B cell (primary cell): Measurements from ENCODE around the gene PPP6R3. TPM values are rescaled to one million over a fixed set of nuclear protein-coding genes. Genes with fewer than 3 reads are reported as not detected.

Experiments
- ATAC-seq: fragments of 200-7000 bp; cut with Tn5 transposase; one replicate; pipeline ENCODE4 v1.10.0; 2021; ENCODE audit warnings: low read depth, mild to moderate bottlenecking, moderate number of reproducible peaks, moderate library complexity
- CTCF ChIA-PET: fragments of 350-600 bp; sonication (Branson Sonifier 250); formaldehyde crosslinking; loops from one replicate; lab custom pipeline; 2021; ENCODE audit warnings: antibody characterized with exemption, inconsistent platforms; lab: Charles Lee
- POLR2A ChIA-PET: fragments of 350-600 bp; sonication (Branson Sonifier 250); formaldehyde crosslinking; loops from one replicate; lab custom pipeline; 2021; ENCODE audit warnings: antibody characterized with exemption; lab: Charles Lee
- DNase-seq: peaks from one replicate; pipeline ENCODE4 v3.0.0; 2013
- H2AFZ ChIP-seq: 2 replicates; pipeline ENCODE4 v1.6.1; 2012; ENCODE audit warnings: mild to moderate bottlenecking, low read depth, low read length; ENCODE audit not compliant: insufficient read depth, poor library complexity, severe bottlenecking
- H3K27ac ChIP-seq, 2 donors: 1 replicate in 1 of 2; 2 replicates in 1 of 2; pipeline ENCODE4 v1.5.1; 2012 to 2013; ENCODE audit warnings: low read length in 2 of 2, mild to moderate bottlenecking in 2 of 2, moderate library complexity in 1 of 2
- H3K27me3 ChIP-seq, 4 experiments: fragments of 200-600 bp in 1 of 4; sonication (generic) in 1 of 4; replicated peaks in 1 of 4; 1 replicate in 2 of 4; 2 replicates in 2 of 4; pipeline versions ENCODE4 v1.6.1 to v1.7.0; 2013 to 2016; ENCODE audit warnings: low read length in 3 of 4, mild to moderate bottlenecking in 2 of 4, mixed read lengths in 1 of 4, moderate library complexity in 1 of 4; ENCODE audit not compliant: insufficient read depth in 4 of 4, control insufficient read depth in 3 of 4; ENCODE audit errors: control extremely low read depth in 1 of 4
- H3K36me3 ChIP-seq, 2 experiments: replicated peaks in 1 of 2; 1 replicate in 1 of 2; 2 replicates in 1 of 2; pipeline versions ENCODE4 v1.6.1 to v1.7.1; 2013; ENCODE audit warnings: low read length in 1 of 2; ENCODE audit not compliant: insufficient read depth in 2 of 2, control insufficient read depth in 1 of 2; ENCODE audit errors: control extremely low read depth in 1 of 2, extremely low read depth in 1 of 2
- H3K4me1 ChIP-seq, 2 donors: fragments of 200-600 bp in 1 of 2; sonication (generic) in 1 of 2; 1 replicate in 1 of 2; 2 replicates in 1 of 2; pipeline versions ENCODE4 v1.5.1 to v1.6.1; 2013 to 2017; ENCODE audit warnings: low read length in 2 of 2; ENCODE audit not compliant: control insufficient read depth in 2 of 2, insufficient read depth in 2 of 2
- H3K4me2 ChIP-seq: replicated peaks from 2 replicates; pipeline ENCODE3; 2012; ENCODE audit warnings: mild to moderate bottlenecking, low read depth, low read length; ENCODE audit not compliant: poor library complexity, severe bottlenecking
- H3K4me3 ChIP-seq, 5 experiments: fragments of 200-600 bp in 1 of 5; sonication (generic) in 1 of 5; 1 replicate in 3 of 5; 2 replicates in 2 of 5; pipeline versions ENCODE4 v1.5.1 to v1.7.0; 2011 to 2016; ENCODE audit warnings: low read length in 4 of 5, mild to moderate bottlenecking in 4 of 5, low read depth in 2 of 5, control low read depth in 1 of 5, moderate library complexity in 1 of 5; ENCODE audit not compliant: insufficient read depth in 1 of 5; ENCODE audit errors: control extremely low read depth in 1 of 5, extremely low read depth in 1 of 5
- H3K79me2 ChIP-seq: fragments of 200-600 bp; sonication (generic); one replicate; pipeline ENCODE4 v1.6.0; 2016; ENCODE audit warnings: low read length; ENCODE audit not compliant: control insufficient read depth, insufficient read depth
- H3K9ac ChIP-seq: fragments of 200-600 bp; sonication (generic); 2 replicates; pipeline ENCODE4 v1.6.1; 2017; ENCODE audit warnings: mild to moderate bottlenecking, low read length, moderate library complexity
- H3K9me3 ChIP-seq, 3 donors: one replicate each; pipeline versions ENCODE4 v1.6.1 to v1.7.1; 2013; ENCODE audit warnings: low read length in 2 of 3; ENCODE audit not compliant: control insufficient read depth in 2 of 3, insufficient read depth in 1 of 3; ENCODE audit errors: control extremely low read depth in 1 of 3
- H4K20me1 ChIP-seq: 2 replicates; pipeline ENCODE4 v1.6.0; 2012; ENCODE audit warnings: mild to moderate bottlenecking, low read length; ENCODE audit not compliant: insufficient read depth, control insufficient read depth, poor library complexity, severe bottlenecking
- H3K27ac Mint-ChIP-seq: one replicate; pipeline ENCODE4 v1.8.0; 2021; ENCODE audit warnings: mixed read lengths
- H3K27me3 Mint-ChIP-seq: one replicate; pipeline ENCODE4 v1.8.0; 2021; ENCODE audit warnings: mixed read lengths
- H3K4me1 Mint-ChIP-seq: one replicate; pipeline ENCODE4 v1.8.0; 2021; ENCODE audit warnings: mixed read lengths
- H3K4me3 Mint-ChIP-seq: one replicate; pipeline ENCODE4 v1.8.0; 2021; ENCODE audit warnings: mixed read lengths
- H3K9me3 Mint-ChIP-seq: one replicate; pipeline ENCODE4 v1.8.0; 2022; ENCODE audit warnings: mixed read lengths; ENCODE audit not compliant: insufficient read depth
- CTCF ChIP-seq: fragments of 200-600 bp; IDR thresholded peaks from one replicate; pipeline ENCODE4 v1.8.0; 2022; ENCODE audit warnings: antibody characterized with exemption, mild to moderate bottlenecking
- EZH2 ChIP-seq: IDR thresholded peaks from 2 replicates; pipeline ENCODE4 v1.6.1; 2012; ENCODE audit warnings: borderline replicate concordance, low read depth, mild to moderate bottlenecking, moderate library complexity, low read length; ENCODE audit not compliant: insufficient read depth, poor library complexity, severe bottlenecking
- WGBS: methylation state at CpG from one replicate; pipeline ENCODE4 v1.1.5; 2013; ENCODE audit warnings: missing lambda C conversion rate; ENCODE audit not compliant: insufficient coverage; 5-methylcytosine and 5-hydroxymethylcytosine counted together
- intact Hi-C: fragments of 100-400 bp; cut with micrococcal nuclease; formaldehyde crosslinking; loops from one replicate; pipeline ENCODE4 v1.10.0; 2022
- polyA plus RNA-seq: library from polyadenylated mRNA; depleted of rRNA; stranded (reverse); fragments of >200 nt; gene quantifications from 2 replicates; pipeline ENCODE4 v1.2.3, GENCODE V29; 2012
- total RNA-seq, 2 donors: library from RNA; stranded (reverse); fragments of 120-200 nt in 1 of 2; gene quantifications; 1 replicate in 1 of 2; 2 replicates in 1 of 2; pipeline versions ENCODE4 v1.2.3 to v1.2.4, GENCODE V29; 2013 to 2022

The PPP6R3 gene
- total and polyA plus RNA-seq, 2 donors (not counting 1 experiment from before 2014, with no cell fraction given), result 48.5 to 159 TPM

DNA sequence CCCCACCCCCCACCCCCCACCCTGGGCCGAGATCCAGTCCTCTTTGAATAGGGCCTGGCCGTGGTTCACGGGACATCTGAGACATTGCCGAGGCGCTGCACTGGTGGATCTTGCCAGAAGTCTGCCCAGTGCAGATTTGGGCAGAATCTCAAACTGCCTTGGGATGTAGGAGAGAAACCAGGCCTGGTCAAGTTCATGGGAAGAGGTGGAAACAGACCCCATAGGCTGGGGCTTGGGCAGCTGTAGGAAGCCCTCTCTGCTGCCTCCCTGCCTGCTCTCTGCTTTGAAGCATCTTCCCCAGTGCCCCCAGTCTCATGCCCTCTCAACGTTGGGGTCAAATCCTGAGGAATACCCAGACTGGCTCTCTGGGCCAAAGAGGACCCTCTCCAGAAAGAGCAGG, 16.0 kb upstream of the PPP6R3 start:
- Histone ChIP-seq H3K27me3 (no peaks in the 10 kb centered on the region), H3K79me2 (no peaks in the 10 kb centered on the region), H3K9me3 (no peaks in the 10 kb centered on the region), H3K4me1 (peaks cover 16 to 33% of the 10 kb centered on the region in 2 donors), H3K4me2 (no peak overlapping the region), H3K27ac (no peak overlapping the region), H3K9ac (no peak overlapping the region), H3K4me3 (no peak overlapping the region), H2AFZ (no peak overlapping the region), H3K36me3 (no peaks in the 10 kb centered on the region), H4K20me1 (no peaks in the 10 kb centered on the region)
- no peak for DNase-seq
- Mint-ChIP-seq H3K4me1 (peaks cover 33% of the 10 kb centered on the region), H3K27ac (no peak overlapping the region), H3K27me3 (no peaks in the 10 kb centered on the region), H3K4me3 (no peak overlapping the region), H3K9me3 (no peaks in the 10 kb centered on the region)
- ATAC-seq, result no peak
- CTCF ChIA-PET, result no interaction called here
- intact Hi-C loops, result loop anchor here (10.0 kb wide), 1 partner anchor 440 kb away; the partner anchor contains the start of gene UNC93B1
- TF ChIP-seq CTCF (no peak), EZH2 (no peak)
- WGBS, result 100% methylated on average over 4 of the region's 6 CpGs
- POLR2A ChIA-PET, result no interaction called here

DNA sequence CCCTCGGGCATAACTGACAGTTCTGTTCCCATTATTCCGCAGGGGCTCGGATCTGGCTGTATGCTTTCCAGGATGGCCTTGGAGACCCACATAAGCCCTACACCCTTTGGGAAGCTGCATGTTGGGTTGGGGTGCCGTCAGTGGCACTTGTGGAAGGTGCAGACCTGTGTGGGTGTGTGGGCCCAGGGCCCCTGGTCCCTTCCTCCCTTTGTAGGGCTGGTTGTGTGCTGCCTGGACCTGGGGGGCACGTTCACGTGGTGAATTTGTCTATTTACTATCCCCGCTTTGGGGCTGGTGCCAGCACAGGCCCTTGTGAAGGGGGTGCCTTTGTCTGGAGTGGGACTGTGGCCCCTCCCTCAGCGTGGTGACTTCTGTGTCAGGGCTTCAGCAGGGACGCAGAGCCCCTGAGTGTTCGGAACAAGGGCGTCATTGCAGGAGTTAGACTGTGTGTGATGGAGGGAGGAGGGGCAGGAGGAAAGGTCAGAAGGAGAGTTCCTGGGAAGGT, 15.0 kb upstream of the PPP6R3 start:
- H3K4me3 Mint-ChIP-seq, result no peak overlapping the region
- intact Hi-C loops, result loop anchor here (10.0 kb wide), 1 partner anchor 441 kb away; the partner anchor contains the start of gene UNC93B1
- ATAC-seq, result no peak
- H4K20me1 ChIP-seq, result no peaks in the 10 kb centered on the region
- H3K36me3 ChIP-seq, result no peaks in the 10 kb centered on the region
- no peak for TF ChIP-seq EZH2
- no peak for TF ChIP-seq CTCF
- H3K79me2 ChIP-seq, result no peaks in the 10 kb centered on the region
- no peak overlapping the region for H3K4me2 ChIP-seq
- no peak overlapping the region for H2AFZ ChIP-seq
- H3K4me1 ChIP-seq, result peaks cover 16 to 29% of the 10 kb centered on the region in 2 donors
- no peak for DNase-seq
- H3K9ac ChIP-seq, result no peak overlapping the region
- H3K27ac ChIP-seq, result no peak overlapping the region
- WGBS, result 94% methylated on average over 8 of the region's 11 CpGs
- CTCF ChIA-PET, result no interaction called here
- no peaks in the 10 kb centered on the region for H3K27me3 ChIP-seq
- H3K27ac Mint-ChIP-seq, result no peak overlapping the region
- POLR2A ChIA-PET, result no interaction called here
- H3K4me1 Mint-ChIP-seq, result peaks cover 26% of the 10 kb centered on the region
- H3K4me3 ChIP-seq, result no peak overlapping the region
- H3K9me3 Mint-ChIP-seq, result no peaks in the 10 kb centered on the region
- H3K9me3 ChIP-seq, result no peaks in the 10 kb centered on the region
- H3K27me3 Mint-ChIP-seq, result no peaks in the 10 kb centered on the region
